OCI-LY3 (cell line): ENCODE data around the gene ZP2.

Experiments used
- H2AFZ ChIP-seq: fragments of 200-600, 300-600 bp; shearing (Covaris generic); 2 replicates; pipeline ENCODE4 v1.6.0; 2014; ENCODE audit warnings: antibody characterized with exemption, low read depth, low read length
- H3K27ac ChIP-seq: fragments of 200-600, 300-600 bp; sonication (generic); 2 replicates; pipeline ENCODE4 v1.5.1; 2014; ENCODE audit warnings: mild to moderate bottlenecking, low read length, moderate library complexity, mixed read lengths
- H3K27me3 ChIP-seq: fragments of 200-600, 300-600 bp; sonication (generic); 2 replicates; pipeline ENCODE4 v1.6.1; 2014; ENCODE audit warnings: low read depth, low read length, mixed read lengths
- H3K36me3 ChIP-seq: fragments of 200-600, 300-600 bp; sonication (generic); replicated peaks from 2 replicates; pipeline ENCODE3; 2014; ENCODE audit warnings: low read depth, low read length, mixed read lengths
- H3K4me1 ChIP-seq: fragments of 300-600, 200-600 bp; sonication (generic); 2 replicates; pipeline ENCODE4 v1.6.1; 2014; ENCODE audit warnings: low read length, mixed read lengths
- H3K4me2 ChIP-seq: fragments of 200-600, 300-600 bp; sonication (generic); 2 replicates; pipeline ENCODE4 v1.6.1; 2014; ENCODE audit warnings: low read length, mixed read lengths
- H3K4me3 ChIP-seq: fragments of 300-600, 200-600 bp; sonication (generic); 2 replicates; pipeline ENCODE4 v1.5.1; 2014; ENCODE audit warnings: antibody characterized with exemption, mild to moderate bottlenecking, low read length, moderate library complexity
- H3K79me2 ChIP-seq: fragments of 300-600, 200-600 bp; shearing (Covaris generic); 2 replicates; pipeline ENCODE4 v1.6.1; 2014; ENCODE audit warnings: mild to moderate bottlenecking, low read length, mixed read lengths
- H3K9ac ChIP-seq: fragments of 300-600, 200-600 bp; shearing (Covaris generic); 2 replicates; pipeline ENCODE4 v1.6.0; 2014; ENCODE audit warnings: mild to moderate bottlenecking, low read length, moderate library complexity
- H3K9me3 ChIP-seq: fragments of 200-600, 300-600 bp; shearing (Covaris generic); 2 replicates; pipeline ENCODE4 v1.6.1; 2014; ENCODE audit warnings: low read length, mixed read lengths; ENCODE audit not compliant: insufficient read depth
- H4K20me1 ChIP-seq: fragments of 200-600, 300-600 bp; sonication (generic); 2 replicates; pipeline ENCODE4 v1.6.1; 2016; ENCODE audit warnings: low read length, mixed read lengths; ENCODE audit not compliant: insufficient read depth
- CTCF ChIP-seq: fragments of 200-600, 300-600 bp; sonication (generic); IDR thresholded peaks from 2 replicates; pipeline ENCODE4 v1.5.1; 2014; ENCODE audit warnings: antibody characterized with exemption, low read length, low read depth
- EZH2phosphoT487 ChIP-seq: fragments of 200-600 bp; shearing (Covaris generic); IDR thresholded peaks from 2 replicates; pipeline ENCODE4 v1.6.1; 2018; ENCODE audit warnings: antibody characterized with exemption, mixed run types, low read depth

ZP2 gene

GRCh38 chr16:21239646-21240045 lies 28.3 kb upstream of the ZP2 start:
- no peak overlapping the region for H3K4me2 ChIP-seq
- no peaks in the 10 kb centered on the region for H3K4me1 ChIP-seq
- no peaks in the 10 kb centered on the region for H3K36me3 ChIP-seq
- TF ChIP-seq CTCF (no peak), EZH2phosphoT487 (no peak)
- no peak overlapping the region for H2AFZ ChIP-seq
- peaks cover 9% of the 10 kb centered on the region; the same call in 1 of the 2 replicates for H3K27me3 ChIP-seq
- no peaks in the 10 kb centered on the region for H3K9me3 ChIP-seq
- H3K27ac ChIP-seq = no peak overlapping the region
- H3K79me2 ChIP-seq = no peaks in the 10 kb centered on the region
- H3K9ac ChIP-seq = no peak overlapping the region
- no peaks in the 10 kb centered on the region for H4K20me1 ChIP-seq
- no peak overlapping the region for H3K4me3 ChIP-seq

GRCh38 chr16:21236831-21237230 lies 25.5 kb upstream of the ZP2 start:
- H3K79me2 ChIP-seq = no peaks in the 10 kb centered on the region
- H2AFZ ChIP-seq = no peak overlapping the region
- H3K9me3 ChIP-seq = no peaks in the 10 kb centered on the region; the same call in 1 of the 2 replicates
- no peaks in the 10 kb centered on the region for H4K20me1 ChIP-seq
- H3K27me3 ChIP-seq = peaks cover 30% of the 10 kb centered on the region
- H3K27ac ChIP-seq = no peak overlapping the region
- no peak overlapping the region for H3K4me2 ChIP-seq
- H3K4me3 ChIP-seq = no peak overlapping the region
- no peak overlapping the region for H3K9ac ChIP-seq
- H3K36me3 ChIP-seq = no peaks in the 10 kb centered on the region
- H3K4me1 ChIP-seq = no peaks in the 10 kb centered on the region
- TF ChIP-seq CTCF (no peak), EZH2phosphoT487 (no peak)

- TF ChIP-seq EZH2phosphoT487 (no peak), CTCF (no peak)
- no peak overlapping the region for H3K27ac ChIP-seq
- no peak overlapping the region for H3K4me3 ChIP-seq
- H3K4me1 ChIP-seq = no peaks in the 10 kb centered on the region
- no peaks in the 10 kb centered on the region for H4K20me1 ChIP-seq
- H2AFZ ChIP-seq = no peak overlapping the region
- peaks cover 42% of the 10 kb centered on the region for H3K27me3 ChIP-seq
- H3K9ac ChIP-seq = no peak overlapping the region
- no peaks in the 10 kb centered on the region for H3K79me2 ChIP-seq
- no peak overlapping the region for H3K4me2 ChIP-seq
- no peaks in the 10 kb centered on the region; the same call in 1 of the 2 replicates for H3K9me3 ChIP-seq
- no peaks in the 10 kb centered on the region for H3K36me3 ChIP-seq
Observed at GRCh38 chr16:21235199-21235585, 23.8 kb upstream of the ZP2 start.

- Histone ChIP-seq H2AFZ (no peak within 1 kb of the TSS), H3K27ac (no peak within 1 kb of the TSS)
Observed at GRCh38 chr16:21233521-21234150, 22.3 kb upstream of the ZP2 start, which contains the start of gene ANKS4B. ANKS4B (plus strand) TSS chr16:21233699; CDS start chr16:21233738, 39 bp downstream.

More at GRCh38 chr16:21233521-21234150, 22.3 kb upstream of the ZP2 start, which contains the start of gene ANKS4B:
- Histone ChIP-seq H3K9me3 (no peaks in the 10 kb centered on the region; the same call in 1 of the 2 replicates), H3K4me3 (no peak within 1 kb of the TSS), H4K20me1 (no peaks in the 10 kb centered on the region), H3K4me2 (no peak within 1 kb of the TSS), H3K9ac (no peak within 1 kb of the TSS), H3K4me1 (no peaks in the 10 kb centered on the region), H3K79me2 (no peaks in the 10 kb centered on the region), H3K36me3 (no peaks in the 10 kb centered on the region), H3K27me3 (peaks cover 57% of the 10 kb centered on the region)
- TF ChIP-seq CTCF (no peak), EZH2phosphoT487 (no peak)
